Stomach (tissue), 9 donors: ENCODE results near the gene PLCB4. TPM values are rescaled to one million over a fixed set of nuclear protein-coding genes. Genes with fewer than 3 reads are reported as not detected.
"Not testable (repeated sequence)": the region's sequence is repeated elsewhere in the genome, so short reads cannot be mapped to it uniquely, and the experiment has no call there.

ENCODE experiments used
- DNase-seq, 2 donors: peaks; one replicate each; pipeline versions ENCODE4 v3.0.0 to v3.0.0-alpha.2; 2013 to 2019
- H3K27ac ChIP-seq, 5 donors: fragments of 200-600 bp in 4 of 5; sonication (generic) in 4 of 5; one replicate each; pipeline ENCODE4 v1.5.1; 2013 to 2019; ENCODE audit warnings: mild to moderate bottlenecking in 1 of 5, moderate library complexity in 1 of 5
- H3K27me3 ChIP-seq, 3 donors: fragments of 200-600 bp; sonication (generic); one replicate each; pipeline ENCODE4 v1.5.1; 2017 to 2019; ENCODE audit warnings: mixed run types in 1 of 3
- H3K36me3 ChIP-seq, 4 donors: fragments of 200-600 bp; sonication (generic); 1 replicate in 3 of 4; 2 replicates in 1 of 4; pipeline ENCODE4 v1.5.1; 2016 to 2019
- H3K4me1 ChIP-seq, 4 donors: fragments of 200-600 bp; sonication (generic); one replicate each; pipeline ENCODE4 v1.5.1; 2016 to 2019
- H3K4me3 ChIP-seq, 4 donors: fragments of 200-600 bp; sonication (generic) in 3 of 4; one replicate each; pipeline ENCODE4 v1.5.1; 2016 to 2019; ENCODE audit warnings: mild to moderate bottlenecking in 1 of 4
- H3K9me3 ChIP-seq, 4 donors: fragments of 200-600 bp; sonication (generic); one replicate each; pipeline ENCODE4 v1.5.1; 2016 to 2019
- CTCF ChIP-seq, 7 experiments: fragments of 450-650 bp in 4 of 7; fragments of 200-600 bp in 3 of 7; sonication (generic) in 3 of 7; IDR thresholded peaks; one replicate each; pipeline ENCODE4 v1.5.1; 2016 to 2019; ENCODE audit warnings: antibody characterized with exemption in 7 of 7, control low read depth in 2 of 7, mild to moderate bottlenecking in 1 of 7
- EP300 ChIP-seq: sonication (generic); formaldehyde crosslinking; IDR thresholded peaks from one replicate; pipeline ENCODE4 v1.6.1; 2017; ENCODE audit warnings: antibody characterized with exemption
- POLR2A ChIP-seq, 4 donors: fragments of 450-650 bp; IDR thresholded peaks; one replicate each; pipeline ENCODE4 v1.6.1; 2016; ENCODE audit warnings: antibody characterized with exemption in 4 of 4, control low read depth in 2 of 4, mild to moderate bottlenecking in 1 of 4, moderate library complexity in 1 of 4
- POLR2AphosphoS5 ChIP-seq, 3 donors: sonication (generic); formaldehyde crosslinking; IDR thresholded peaks; one replicate each; pipeline ENCODE4 v1.6.1; 2016; ENCODE audit warnings: antibody characterized with exemption in 3 of 3
- WGBS, 5 donors: extraction: QIAGEN DNeasy Blood & Tissue Kit in 3 of 5; methylation state at CpG; one replicate each; pipeline versions ENCODE4 v1.1.5 to v1.1.7; 2013 to 2018; 5-methylcytosine and 5-hydroxymethylcytosine counted together
- intact Hi-C: fragments of 100-400 bp; cut with DNase I; formaldehyde crosslinking; loops from one replicate; pipeline ENCODE4 v1.15.1; 2023; ENCODE audit warnings: low total_unique reads
- polyA plus RNA-seq, 3 donors: library from polyadenylated mRNA; stranded (reverse); fragments of 200-250 nt; gene quantifications; one replicate each; pipeline ENCODE4 v1.2.3, GENCODE V29; 2013
- total RNA-seq, 5 donors: library from RNA; depleted of rRNA; stranded (reverse); fragments of >200 nt; gene quantifications; one replicate each; pipeline versions ENCODE4 v1.1.0 to v1.2.3, GENCODE V29; 2014 to 2016
- donor health status: healthy with polysubstance abuse.
- donor health status: Bipolar disorder and iron deficiency.
- donor health status: healthy.

The PLCB4 gene
- total and polyA plus RNA-seq, 8 donors = 5.3 to 29.4 (median 22.3) TPM

- Histone ChIP-seq H3K4me1 (peaks cover 0 to 13% (median 7%) of the 10 kb centered on the region in 4 donors), H3K27me3 (no peaks in the 10 kb centered on the region), H3K36me3 (no peaks in the 10 kb centered on the region), H3K9me3 (no peaks in the 10 kb centered on the region), H3K4me3 (no peak overlapping the region), H3K27ac (no peak overlapping the region)
- DNase-seq = no peak
- WGBS, 5 donors = 68 to 86% (median 75%) methylated on average over 2 of the region's 2 CpGs
- TF ChIP-seq POLR2AphosphoS5 (IDR thresholded peaks at IDR 0.05) = no peak
- TF ChIP-seq CTCF (IDR thresholded peaks at IDR 0.05) = no peak
- TF ChIP-seq EP300 = no peak
- no peak for TF ChIP-seq POLR2A (IDR thresholded peaks at IDR 0.05)
- intact Hi-C loops = no loop called here
Observed at GRCh38 chr20:9377007-9377406, 308.1 kb downstream of the PLCB4 start.

GRCh38 chr20:9385345-9386310, 316.7 kb downstream of the PLCB4 start:
- H3K4me3 ChIP-seq, H3K9me3 ChIP-seq, DNase-seq, intact Hi-C loops, H3K27me3 ChIP-seq, H3K27ac ChIP-seq: not testable (repeated sequence)
- Histone ChIP-seq H3K4me1 (peaks cover 0 to 33% (median 15%) of the 10 kb centered on the region in 4 donors), H3K36me3 (peaks cover 0 to 22% (median 6%) of the 10 kb centered on the region in 4 donors)
- WGBS, 5 donors = 92 to 99% (median 95%) methylated on average over 53 to 61 of the region's 61 CpGs

GRCh38 chr20:9388160-9388812, 319.4 kb downstream of the PLCB4 start:
- no peak overlapping the region for H3K4me3 ChIP-seq
- intact Hi-C loops = no loop called here
- peaks cover 0 to 10% (median 3%) of the 10 kb centered on the region in 4 donors for H3K9me3 ChIP-seq
- H3K27me3 ChIP-seq = no peaks in the 10 kb centered on the region
- H3K36me3 ChIP-seq = peaks cover 0 to 22% (median 6%) of the 10 kb centered on the region in 4 donors
- no peak overlapping the region for H3K27ac ChIP-seq
- no peak for TF ChIP-seq EP300
- no peak for TF ChIP-seq POLR2AphosphoS5 (IDR thresholded peaks at IDR 0.05)
- no peak for TF ChIP-seq CTCF (IDR thresholded peaks at IDR 0.05)
- no peak for TF ChIP-seq POLR2A (IDR thresholded peaks at IDR 0.05)
- no peak for DNase-seq
- WGBS, 5 donors = 84 to 97% (median 93%) methylated on average over 8 of the region's 8 CpGs
- H3K4me1 ChIP-seq = peaks cover 4 to 54% (median 16%) of the 10 kb centered on the region in 4 donors

GRCh38 chr20:9388813-9389161, 319.9 kb downstream of the PLCB4 start:
- intact Hi-C loops = no loop called here
- H3K4me3 ChIP-seq = no peak overlapping the region
- TF ChIP-seq POLR2A (IDR thresholded peaks at IDR 0.05) (no peak), POLR2AphosphoS5 (IDR thresholded peaks at IDR 0.05) (no peak), CTCF (IDR thresholded peaks at IDR 0.05) (no peak), EP300 (no peak)
- H3K27me3 ChIP-seq = no peaks in the 10 kb centered on the region
- no peak for DNase-seq
- H3K9me3 ChIP-seq = peaks cover 0 to 10% (median 3%) of the 10 kb centered on the region in 4 donors
- WGBS, 5 donors = 81 to 98% (median 95%) methylated on average over 2 of the region's 2 CpGs
- H3K36me3 ChIP-seq = peaks cover 0 to 18% (median 5%) of the 10 kb centered on the region in 4 donors
- H3K4me1 ChIP-seq = peaks cover 4 to 54% (median 16%) of the 10 kb centered on the region in 4 donors
- H3K27ac ChIP-seq = no peak overlapping the region
